GM12865 (cell line): Measurements from ENCODE around the gene ALX4.
A peak's percentile ranks its signal among the peaks of the same experiment; 100 is the strongest.

Experiments
- DNase-seq: peaks from one replicate; pipeline ENCODE4 v3.0.0; 2010; ENCODE audit warnings: low read depth
- H3K4me3 ChIP-seq: 2 replicates; pipeline ENCODE4 v1.5.1; 2011; ENCODE audit warnings: mild to moderate bottlenecking, low read depth, low read length, control low read depth
- CTCF ChIP-seq: IDR thresholded peaks from 2 replicates; pipeline ENCODE4 v1.5.1; 2011; ENCODE audit warnings: low read length, control low read depth, low read depth, inconsistent platforms; ENCODE audit not compliant: insufficient read depth; ENCODE audit errors: missing control alignments

Gene ALX4

GRCh38 chr11:44286268-44286880 is 23.6 kb downstream of the ALX4 start:
- H3K4me3 ChIP-seq, result no peak overlapping the region
- peak; percentile 96 for TF ChIP-seq CTCF
- peak; percentile 69 for DNase-seq

GRCh38 chr11:44285756-44286155 is 24.2 kb downstream of the ALX4 start:
- no peak for TF ChIP-seq CTCF
- H3K4me3 ChIP-seq, result no peak overlapping the region
- no peak for DNase-seq

GRCh38 chr11:44282620-44283019 is 27.3 kb downstream of the ALX4 start:
- DNase-seq, result no peak
- TF ChIP-seq CTCF, result no peak
- no peak overlapping the region for H3K4me3 ChIP-seq

GRCh38 chr11:44281151-44281550 is 28.8 kb downstream of the ALX4 start:
- no peak for TF ChIP-seq CTCF
- no peak overlapping the region for H3K4me3 ChIP-seq
- no peak for DNase-seq

GRCh38 chr11:44280257-44280656 is 29.7 kb downstream of the ALX4 start:
- no peak overlapping the region for H3K4me3 ChIP-seq
- no peak for DNase-seq
- TF ChIP-seq CTCF, result no peak

- no peak for DNase-seq
- no peak for TF ChIP-seq CTCF
Observed at GRCh38 chr11:44279483-44279882, 30.5 kb downstream of the ALX4 start.

GRCh38 chr11:44277196-44278090 is 32.5 kb downstream of the ALX4 start:
- no peak overlapping the region for H3K4me3 ChIP-seq
- no peak for TF ChIP-seq CTCF
- DNase-seq, result no peak

More at GRCh38 chr11:44279483-44279882, 30.5 kb downstream of the ALX4 start:
- no peak overlapping the region for H3K4me3 ChIP-seq
